Measurements from ENCODE around the gene UBE2H.

Gene UBE2H

GRCh38 chr7:129989466-129989865 is 36.7 kb upstream of the UBE2H start:
- DNase-seq, result no peak
- Histone ChIP-seq H3K36me3 (no peaks in the 10 kb centered on the region), H3K4me3 (ENCODE audit: low read depth, low read length) (no peak overlapping the region), H3K9me3 (ENCODE audit: severe bottlenecking) (no peaks in the 10 kb centered on the region), H3K27ac (no peak overlapping the region), H3K27me3 (ENCODE audit: insufficient read depth, low read depth, severe bottlenecking) (no peaks in the 10 kb centered on the region)
- TF ChIP-seq CTCF (IDR thresholded peaks at IDR 0.05; ENCODE audit: low read depth, low read length), result no peak

GRCh38 chr7:129986600-129986999 is 33.8 kb upstream of the UBE2H start:
- no peaks in the 10 kb centered on the region for H3K27me3 ChIP-seq (ENCODE audit: insufficient read depth, low read depth, severe bottlenecking)
- no peak for TF ChIP-seq CTCF (IDR thresholded peaks at IDR 0.05; ENCODE audit: low read depth, low read length)
- no peak overlapping the region for H3K27ac ChIP-seq
- H3K36me3 ChIP-seq, result no peaks in the 10 kb centered on the region
- H3K4me3 ChIP-seq (ENCODE audit: low read depth, low read length), result no peak overlapping the region
- H3K9me3 ChIP-seq (ENCODE audit: severe bottlenecking), result no peaks in the 10 kb centered on the region
- no peak for DNase-seq

- Histone ChIP-seq H3K9me3 (ENCODE audit: severe bottlenecking) (no peaks in the 10 kb centered on the region), H3K27ac (no peak overlapping the region), H3K36me3 (no peaks in the 10 kb centered on the region), H3K27me3 (ENCODE audit: insufficient read depth, low read depth, severe bottlenecking) (no peaks in the 10 kb centered on the region), H3K4me3 (ENCODE audit: low read depth, low read length) (no peak overlapping the region)
- no peak for TF ChIP-seq CTCF (IDR thresholded peaks at IDR 0.05; ENCODE audit: low read depth, low read length)
- no peak for DNase-seq
Measured at GRCh38 chr7:129980667-129981066, 27.9 kb upstream of the UBE2H start.

- Histone ChIP-seq H3K27me3 (ENCODE audit: insufficient read depth, low read depth, severe bottlenecking) (no peaks in the 10 kb centered on the region), H3K4me3 (ENCODE audit: low read depth, low read length) (no peak overlapping the region), H3K9me3 (ENCODE audit: severe bottlenecking) (no peaks in the 10 kb centered on the region), H3K27ac (no peak overlapping the region), H3K36me3 (no peaks in the 10 kb centered on the region)
- DNase-seq, result no peak
- TF ChIP-seq CTCF (IDR thresholded peaks at IDR 0.05; ENCODE audit: low read depth, low read length), result no peak
Measured at GRCh38 chr7:129975309-129975708, 22.5 kb upstream of the UBE2H start.

GRCh38 chr7:129970816-129971215 is 18.1 kb upstream of the UBE2H start:
- Histone ChIP-seq H3K9me3 (ENCODE audit: severe bottlenecking) (no peaks in the 10 kb centered on the region), H3K27ac (no peak overlapping the region), H3K4me3 (ENCODE audit: low read depth, low read length) (no peak overlapping the region), H3K27me3 (ENCODE audit: insufficient read depth, low read depth, severe bottlenecking) (no peaks in the 10 kb centered on the region), H3K36me3 (no peaks in the 10 kb centered on the region)
- no peak for TF ChIP-seq CTCF (IDR thresholded peaks at IDR 0.05; ENCODE audit: low read depth, low read length)
- no peak for DNase-seq

- no peaks in the 10 kb centered on the region for H3K36me3 ChIP-seq
- no peaks in the 10 kb centered on the region for H3K9me3 ChIP-seq (ENCODE audit: severe bottlenecking)
- no peak overlapping the region for H3K4me3 ChIP-seq (ENCODE audit: low read depth, low read length)
- no peak for TF ChIP-seq CTCF (IDR thresholded peaks at IDR 0.05; ENCODE audit: low read depth, low read length)
- H3K27me3 ChIP-seq (ENCODE audit: insufficient read depth, low read depth, severe bottlenecking), result no peaks in the 10 kb centered on the region
- no peak overlapping the region for H3K27ac ChIP-seq
- DNase-seq, result no peak
Measured at GRCh38 chr7:129969881-129970446, 17.2 kb upstream of the UBE2H start.

Data from WERI-Rb-1 (cell line).